Kidney (tissue), 14 donors: Measurements from ENCODE around the gene SVOPL. TPM values are rescaled to one million over a fixed set of nuclear protein-coding genes. Genes with fewer than 3 reads are reported as not detected.

Source experiments
- DNase-seq, 5 donors: peaks; one replicate each; pipeline ENCODE4 v3.0.0-alpha.2; 2013 to 2020
- FAIRE-seq: peaks from 2 replicates; lab custom pipeline; 2012; peaks lifted over from hg19 to GRCh38; lab: Jason Lieb, UNC
- H3K27ac ChIP-seq, 2 donors: one replicate each; pipeline ENCODE4 v1.7.0; 2013; ENCODE audit warnings: low read depth in 2 of 2, low read length in 2 of 2, inconsistent platforms in 1 of 2
- H3K27me3 ChIP-seq: one replicate; pipeline ENCODE4 v1.7.1; 2013; ENCODE audit warnings: low read length, inconsistent platforms; ENCODE audit not compliant: control insufficient read depth, insufficient read depth
- H3K36me3 ChIP-seq, 3 donors: one replicate each; pipeline versions ENCODE4 v1.7.0 to v1.7.1; 2013; ENCODE audit warnings: low read length in 3 of 3, control low read depth in 1 of 3, inconsistent platforms in 1 of 3; ENCODE audit not compliant: insufficient read depth in 3 of 3, control insufficient read depth in 2 of 3
- H3K4me1 ChIP-seq, 3 donors: one replicate each; pipeline versions ENCODE4 v1.7.0 to v1.7.1; 2013; ENCODE audit warnings: low read length in 3 of 3, inconsistent platforms in 1 of 3, low read depth in 1 of 3; ENCODE audit not compliant: control insufficient read depth in 2 of 3, insufficient read depth in 2 of 3
- H3K4me3 ChIP-seq, 3 donors: one replicate each; pipeline versions ENCODE4 v1.7.0 to v1.8.1; 2013; ENCODE audit warnings: low read length in 3 of 3, control low read depth in 1 of 3, inconsistent platforms in 1 of 3
- H3K9ac ChIP-seq, 3 donors: one replicate each; pipeline versions ENCODE4 v1.7.0 to v1.7.1; 2013; ENCODE audit warnings: low read length in 3 of 3, control low read depth in 1 of 3, inconsistent platforms in 1 of 3
- H3K9me3 ChIP-seq, 3 donors: one replicate each; pipeline versions ENCODE4 v1.7.0 to v1.7.1; 2013; ENCODE audit warnings: low read length in 3 of 3, control low read depth in 1 of 3, inconsistent platforms in 1 of 3; ENCODE audit not compliant: control insufficient read depth in 2 of 3, insufficient read depth in 1 of 3
- intact Hi-C: fragments of 100-400 bp; cut with DNase I; formaldehyde crosslinking; loops from one replicate; pipeline ENCODE4 v1.11.1; 2022
- polyA plus RNA-seq: library from polyadenylated mRNA; stranded (reverse); fragments of 350-450 nt; fragmentation: Illumina TruSeq; extraction: RNeasy Lipid Tissue Mini Kit (QIAGEN cat#74804); gene quantifications from one replicate; pipeline ENCODE4 v1.2.3, GENCODE V29; 2014; ENCODE audit warnings: low read depth, low replicate concordance; ENCODE audit not compliant: insufficient read depth
- total RNA-seq: library from RNA; stranded (reverse); fragmentation: NEBNext Ultra II Directional; extraction: Animal tissue kit (Norgen Biotek cat#: 25700); gene quantifications from one replicate; pipeline ENCODE4 v1.2.1, GENCODE V29; 2021
- TF ChIP-seq, protein P1 (sequence below): IDR thresholded peaks from 3 replicates; pipeline ENCODE4 v1.5.1; 2012; ENCODE audit warnings: mild to moderate bottlenecking, moderate library complexity, borderline replicate concordance; ENCODE audit not compliant: insufficient read depth; ENCODE audit errors: extremely low read depth
- donor health status: control.
- donor health status: control.
- donor health status: control.
- donor health status: control.
- donor health status: control.
- donor health status: DM: yes; HTN: yes; CAD: no.
- donor health status: Normal renal cell carcinoma (clear cell type).

The SVOPL gene
- total and polyA plus RNA-seq, 2 donors from 2014 or later: 2.4 to 5.1 TPM

DNA sequence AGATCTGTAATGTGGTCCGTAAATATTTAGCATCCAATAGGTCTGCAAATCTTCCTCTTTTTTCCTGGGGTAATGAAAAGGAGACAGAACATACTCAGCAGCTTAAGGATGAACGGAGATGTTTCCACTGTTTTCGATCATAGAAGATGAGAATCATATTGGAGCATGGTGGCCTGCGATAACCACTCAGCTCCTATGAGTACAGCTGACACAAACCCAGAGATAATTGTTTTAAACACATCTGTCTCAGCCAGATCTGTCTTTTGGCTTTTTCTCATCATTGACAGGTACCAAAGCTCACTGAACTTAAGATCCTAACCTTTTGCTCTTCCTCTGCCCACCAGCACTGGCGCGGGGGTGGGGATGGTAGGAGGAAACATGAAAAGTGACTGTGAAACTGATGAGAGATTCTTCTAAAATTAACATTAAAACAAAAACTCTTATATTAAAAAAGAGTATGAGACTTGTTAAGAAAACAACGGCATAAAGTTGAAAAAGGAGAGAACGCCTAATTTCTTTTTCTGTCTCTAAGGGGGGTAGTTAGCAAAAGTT lies 71.0 kb downstream of the SVOPL start:
- DNase-seq: no peak
- intact Hi-C loops: no loop called here
- FAIRE-seq: no peak
- H3K36me3 ChIP-seq: no peaks in the 10 kb centered on the region
- H3K9ac ChIP-seq: no peak overlapping the region
- H3K9me3 ChIP-seq: no peaks in the 10 kb centered on the region
- H3K4me1 ChIP-seq: no peaks in the 10 kb centered on the region
- no peaks in the 10 kb centered on the region for H3K27me3 ChIP-seq
- no peak overlapping the region for H3K27ac ChIP-seq
- H3K4me3 ChIP-seq: no peak overlapping the region
- TF ChIP-seq, protein P1, sequence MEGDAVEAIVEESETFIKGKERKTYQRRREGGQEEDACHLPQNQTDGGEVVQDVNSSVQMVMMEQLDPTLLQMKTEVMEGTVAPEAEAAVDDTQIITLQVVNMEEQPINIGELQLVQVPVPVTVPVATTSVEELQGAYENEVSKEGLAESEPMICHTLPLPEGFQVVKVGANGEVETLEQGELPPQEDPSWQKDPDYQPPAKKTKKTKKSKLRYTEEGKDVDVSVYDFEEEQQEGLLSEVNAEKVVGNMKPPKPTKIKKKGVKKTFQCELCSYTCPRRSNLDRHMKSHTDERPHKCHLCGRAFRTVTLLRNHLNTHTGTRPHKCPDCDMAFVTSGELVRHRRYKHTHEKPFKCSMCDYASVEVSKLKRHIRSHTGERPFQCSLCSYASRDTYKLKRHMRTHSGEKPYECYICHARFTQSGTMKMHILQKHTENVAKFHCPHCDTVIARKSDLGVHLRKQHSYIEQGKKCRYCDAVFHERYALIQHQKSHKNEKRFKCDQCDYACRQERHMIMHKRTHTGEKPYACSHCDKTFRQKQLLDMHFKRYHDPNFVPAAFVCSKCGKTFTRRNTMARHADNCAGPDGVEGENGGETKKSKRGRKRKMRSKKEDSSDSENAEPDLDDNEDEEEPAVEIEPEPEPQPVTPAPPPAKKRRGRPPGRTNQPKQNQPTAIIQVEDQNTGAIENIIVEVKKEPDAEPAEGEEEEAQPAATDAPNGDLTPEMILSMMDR: no peak

DNA sequence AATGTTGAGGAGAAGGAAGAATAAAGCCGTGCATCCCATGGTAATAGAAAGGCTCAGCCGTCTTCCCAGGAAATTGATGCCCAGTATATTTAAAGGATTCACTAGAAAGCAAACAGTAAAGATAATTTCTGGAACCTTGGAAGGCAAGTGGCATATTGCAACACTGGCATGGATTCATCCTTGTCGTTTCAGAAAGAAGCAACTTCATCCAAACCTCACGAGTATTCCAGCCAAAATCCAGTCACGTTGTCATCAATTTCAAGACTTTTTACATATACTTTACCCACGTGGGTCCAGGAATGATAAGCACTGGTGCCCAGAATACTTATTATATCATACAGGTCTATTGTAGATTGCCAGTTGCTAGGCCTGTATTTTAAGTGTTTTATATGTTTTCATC lies 73.8 kb downstream of the SVOPL start:
- Histone ChIP-seq H3K4me1 (no peaks in the 10 kb centered on the region), H3K36me3 (no peaks in the 10 kb centered on the region), H3K27ac (no peak overlapping the region), H3K9me3 (no peaks in the 10 kb centered on the region), H3K9ac (no peak overlapping the region), H3K4me3 (no peak overlapping the region), H3K27me3 (no peaks in the 10 kb centered on the region)
- TF ChIP-seq, protein P1: no peak
- intact Hi-C loops: no loop called here
- DNase-seq: no peak
- no peak for FAIRE-seq

DNA sequence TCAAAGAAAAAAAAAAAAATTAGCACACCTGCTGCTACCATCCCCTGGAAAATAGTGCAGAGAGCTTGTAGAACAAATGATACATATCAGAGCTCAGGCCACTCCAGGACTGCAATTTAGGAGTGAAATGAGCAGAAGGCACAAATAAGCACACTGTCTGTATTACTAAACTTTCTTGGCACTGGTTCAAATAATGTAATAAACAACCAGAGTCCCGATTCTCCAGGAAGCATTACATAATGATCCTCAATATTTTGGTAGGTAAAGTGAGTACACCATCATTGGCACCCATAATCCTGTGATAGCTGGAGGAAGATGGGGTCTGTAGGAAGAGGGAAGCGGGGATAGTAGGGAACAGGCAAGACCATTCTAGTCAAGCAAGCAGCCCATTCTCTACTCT lies 74.3 kb downstream of the SVOPL start:
- FAIRE-seq: no peak
- intact Hi-C loops: no loop called here
- H3K27ac ChIP-seq: no peak overlapping the region
- no peak overlapping the region for H3K4me3 ChIP-seq
- no peak for DNase-seq
- no peaks in the 10 kb centered on the region for H3K36me3 ChIP-seq
- H3K4me1 ChIP-seq: no peaks in the 10 kb centered on the region
- TF ChIP-seq, protein P1: no peak
- no peaks in the 10 kb centered on the region for H3K9me3 ChIP-seq
- H3K9ac ChIP-seq: no peak overlapping the region
- H3K27me3 ChIP-seq: no peaks in the 10 kb centered on the region

DNA sequence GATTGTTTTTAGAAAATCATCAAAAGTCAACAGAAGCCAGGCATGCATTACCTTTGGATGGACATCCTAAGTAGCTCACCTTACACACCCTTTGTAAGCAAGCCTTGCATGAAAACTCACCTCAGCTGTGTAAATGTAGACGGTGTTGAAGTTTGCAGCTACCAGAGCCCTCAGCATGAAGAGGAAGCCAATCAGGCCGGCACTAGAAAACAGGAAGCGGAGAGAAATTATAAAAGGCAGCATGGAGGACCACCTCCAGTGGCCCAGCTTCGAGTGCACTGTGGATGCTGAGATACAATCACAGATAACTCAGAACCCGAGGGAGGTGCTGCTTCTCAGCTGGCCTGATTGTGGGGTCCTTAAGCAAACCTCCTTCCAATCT lies 75.3 kb downstream of the SVOPL start:
- intact Hi-C loops: no loop called here
- Histone ChIP-seq H3K27me3 (no peaks in the 10 kb centered on the region), H3K9me3 (no peaks in the 10 kb centered on the region), H3K36me3 (no peaks in the 10 kb centered on the region), H3K9ac (no peak overlapping the region), H3K4me1 (no peaks in the 10 kb centered on the region), H3K27ac (no peak overlapping the region), H3K4me3 (no peak overlapping the region)
- TF ChIP-seq, protein P1: no peak
- no peak for DNase-seq
- no peak for FAIRE-seq
